ENCODE measurements around the gene UBE2J2. TPM values are rescaled to one million over a fixed set of nuclear protein-coding genes. Genes with fewer than 3 reads are reported as not detected.

UBE2J2 gene
- total RNA-seq, 3 donors from 2014 or later: 37.0 to 39.8 (median 37.4) TPM

DNA sequence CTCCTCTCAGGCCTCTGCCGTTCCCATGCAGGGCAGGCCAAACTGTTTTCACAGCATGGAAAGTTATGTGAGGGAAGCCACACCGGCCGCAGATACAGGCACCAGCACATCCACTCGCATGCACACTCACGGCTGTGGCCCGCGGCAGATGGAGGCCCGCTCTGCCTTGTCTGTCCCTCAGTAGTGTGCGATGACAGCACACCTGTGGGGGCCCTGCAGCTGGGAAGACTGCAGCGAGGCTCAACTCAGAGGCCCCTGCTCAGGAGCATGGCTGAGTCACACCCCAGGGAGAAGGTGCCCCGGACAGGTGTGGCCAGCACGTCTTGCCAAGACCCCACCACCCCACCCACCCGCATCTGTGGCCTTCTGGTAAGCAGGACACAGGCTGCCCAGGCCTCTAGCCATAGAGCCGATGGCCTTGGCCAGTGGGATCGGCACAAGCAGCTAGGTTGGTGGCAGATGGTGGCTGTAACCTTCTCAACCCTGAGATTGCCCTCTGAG lies 1.3 kb upstream of the UBE2J2 start:
- intact Hi-C loops (cut with DNase I; ENCODE audit: low total_unique reads): no loop called here

DNA sequence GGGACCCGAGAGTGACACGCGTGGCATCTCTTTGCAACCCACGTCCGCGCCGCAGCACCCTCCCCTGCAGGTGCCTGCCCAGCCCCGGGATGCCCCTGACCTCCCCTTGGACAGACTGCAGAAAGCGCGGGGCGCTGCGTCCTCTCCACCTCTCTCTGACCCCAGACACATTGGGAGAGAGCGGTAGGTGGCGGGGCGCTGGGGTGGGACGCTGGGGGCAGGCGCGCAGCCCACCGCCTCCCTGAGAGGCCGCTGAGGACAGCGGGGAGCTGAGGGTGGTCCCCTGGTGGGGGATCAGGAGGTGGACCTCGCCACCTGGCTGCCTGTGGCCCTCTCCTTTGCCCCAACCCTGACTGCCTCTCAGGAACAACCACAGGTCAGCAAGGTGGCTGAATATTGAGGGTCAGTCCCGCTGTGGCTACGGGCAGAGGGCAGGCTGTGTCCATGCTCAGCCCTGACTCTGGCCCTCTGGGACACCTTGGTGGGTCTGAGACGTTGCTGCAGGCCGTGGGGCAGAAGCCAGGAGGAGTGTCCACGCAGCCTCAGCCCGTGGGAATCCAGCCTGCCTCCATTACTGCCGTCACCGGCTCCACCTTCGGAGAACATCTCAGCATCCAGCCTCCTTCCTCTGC lies 761 bp upstream of the UBE2J2 start:
- Histone ChIP-seq H3K27me3 (no peaks in the 10 kb centered on the region), H3K4me3 (peak overlapping the region; percentile 71 to 88 (median 75)), H3K27ac (peak overlapping the region; percentile 81 to 84), H3K36me3 (no peaks in the 10 kb centered on the region), H3K4me1 (peaks cover 13 to 22% of the 10 kb centered on the region in 2 donors), H3K9me3 (no peaks in the 10 kb centered on the region)
- no peak for DNase-seq (ENCODE audit: low spot score in 2 of 2)
- no peak for TF ChIP-seq POLR2AphosphoS5 (IDR thresholded peaks at IDR 0.05)
- no peak for TF ChIP-seq POLR2A (IDR thresholded peaks at IDR 0.05)
- TF ChIP-seq, protein P1, sequence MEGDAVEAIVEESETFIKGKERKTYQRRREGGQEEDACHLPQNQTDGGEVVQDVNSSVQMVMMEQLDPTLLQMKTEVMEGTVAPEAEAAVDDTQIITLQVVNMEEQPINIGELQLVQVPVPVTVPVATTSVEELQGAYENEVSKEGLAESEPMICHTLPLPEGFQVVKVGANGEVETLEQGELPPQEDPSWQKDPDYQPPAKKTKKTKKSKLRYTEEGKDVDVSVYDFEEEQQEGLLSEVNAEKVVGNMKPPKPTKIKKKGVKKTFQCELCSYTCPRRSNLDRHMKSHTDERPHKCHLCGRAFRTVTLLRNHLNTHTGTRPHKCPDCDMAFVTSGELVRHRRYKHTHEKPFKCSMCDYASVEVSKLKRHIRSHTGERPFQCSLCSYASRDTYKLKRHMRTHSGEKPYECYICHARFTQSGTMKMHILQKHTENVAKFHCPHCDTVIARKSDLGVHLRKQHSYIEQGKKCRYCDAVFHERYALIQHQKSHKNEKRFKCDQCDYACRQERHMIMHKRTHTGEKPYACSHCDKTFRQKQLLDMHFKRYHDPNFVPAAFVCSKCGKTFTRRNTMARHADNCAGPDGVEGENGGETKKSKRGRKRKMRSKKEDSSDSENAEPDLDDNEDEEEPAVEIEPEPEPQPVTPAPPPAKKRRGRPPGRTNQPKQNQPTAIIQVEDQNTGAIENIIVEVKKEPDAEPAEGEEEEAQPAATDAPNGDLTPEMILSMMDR (IDR thresholded peaks at IDR 0.05): no peak
- intact Hi-C loops (cut with DNase I; ENCODE audit: low total_unique reads): no loop called here

More for the DNA sequence above, 1.3 kb upstream of the UBE2J2 start:
- peaks cover 13 to 22% of the 10 kb centered on the region in 2 donors for H3K4me1 ChIP-seq
- H3K4me3 ChIP-seq: peak overlapping the region in 2 of 3 donors; percentile 75 to 88
- TF ChIP-seq POLR2A (IDR thresholded peaks at IDR 0.05) (no peak), POLR2AphosphoS5 (IDR thresholded peaks at IDR 0.05) (no peak)
- TF ChIP-seq, protein P1 (IDR thresholded peaks at IDR 0.05): no peak
- no peaks in the 10 kb centered on the region for H3K36me3 ChIP-seq
- no peak overlapping the region for H3K27ac ChIP-seq
- no peaks in the 10 kb centered on the region for H3K27me3 ChIP-seq
- no peaks in the 10 kb centered on the region for H3K9me3 ChIP-seq
- DNase-seq (ENCODE audit: low spot score in 2 of 2): no peak

DNA sequence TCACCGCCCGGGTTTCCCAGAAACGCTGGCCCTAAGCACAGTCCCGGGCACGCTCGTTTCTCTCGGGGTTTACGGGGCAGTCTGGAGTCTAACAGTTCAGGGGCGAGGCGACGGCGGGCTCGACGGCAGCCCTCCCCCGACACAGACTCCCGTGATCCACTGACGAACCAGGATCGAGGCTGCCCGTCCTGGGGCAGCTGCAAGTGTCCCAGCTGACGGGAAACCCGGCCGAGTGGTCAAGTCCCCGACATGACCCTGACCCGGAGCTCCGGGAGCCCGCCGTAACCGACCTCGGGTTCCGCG lies 494 bp downstream of the UBE2J2 start:
- H3K9me3 ChIP-seq: no peaks in the 10 kb centered on the region
- no peaks in the 10 kb centered on the region for H3K27me3 ChIP-seq
- intact Hi-C loops (cut with DNase I; ENCODE audit: low total_unique reads): no loop called here
- no peak for DNase-seq (ENCODE audit: low spot score in 2 of 2)
- TF ChIP-seq, protein P1 (IDR thresholded peaks at IDR 0.05): no peak
- TF ChIP-seq POLR2AphosphoS5 (IDR thresholded peaks at IDR 0.05): no peak
- peak overlapping the region; percentile 81 to 84 for H3K27ac ChIP-seq
- H3K4me3 ChIP-seq: peak overlapping the region; percentile 71 to 88 (median 75)
- H3K4me1 ChIP-seq: peaks cover 13 to 22% of the 10 kb centered on the region in 2 donors
- H3K36me3 ChIP-seq: no peaks in the 10 kb centered on the region

DNA sequence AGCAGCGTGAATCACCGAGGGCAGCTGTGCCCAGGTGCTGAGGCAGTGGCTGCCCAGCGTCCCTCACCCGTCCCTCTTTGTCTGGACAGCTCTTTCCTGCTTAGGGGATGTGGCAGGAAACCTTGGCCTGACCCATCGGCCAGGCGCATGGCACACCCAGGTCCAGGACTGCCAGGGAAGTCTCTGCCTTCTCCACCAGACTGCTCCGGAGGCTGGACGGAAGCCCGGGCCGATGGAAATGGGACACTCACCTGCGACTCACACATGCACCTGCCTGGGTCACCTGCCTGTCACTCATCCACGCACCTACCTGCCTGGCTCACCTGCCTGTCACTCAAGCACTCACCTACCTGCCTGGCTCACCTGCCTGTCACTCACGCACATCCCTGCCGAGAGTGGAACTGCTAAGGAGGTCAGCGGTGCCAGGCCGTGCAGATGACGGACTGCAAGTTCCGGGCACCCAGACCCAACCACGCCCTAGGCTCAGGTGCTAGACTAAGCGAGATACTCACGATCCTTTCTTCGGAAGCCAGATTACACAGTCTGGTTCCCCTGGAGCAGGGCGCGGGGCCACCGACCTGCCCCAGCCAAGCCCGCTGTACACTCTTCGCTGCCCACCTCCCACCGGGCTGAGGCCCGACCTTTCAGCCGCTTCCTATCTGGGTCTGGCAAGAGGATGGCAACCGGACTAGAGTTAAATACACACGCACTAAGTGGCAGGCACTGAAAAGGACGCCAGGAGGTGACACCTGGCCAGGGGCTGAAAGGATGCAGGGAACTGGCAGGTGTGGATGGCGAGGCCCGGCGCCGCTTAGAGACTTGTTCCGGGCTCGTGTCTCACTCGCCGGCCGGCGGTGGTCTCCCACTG lies 1.1 kb downstream of the UBE2J2 start:
- DNase-seq (ENCODE audit: low spot score in 2 of 2): peak; percentile 60 to 72
- Histone ChIP-seq H3K27me3 (no peaks in the 10 kb centered on the region), H3K4me1 (peaks cover 13 to 22% of the 10 kb centered on the region in 2 donors), H3K36me3 (no peaks in the 10 kb centered on the region), H3K9me3 (no peaks in the 10 kb centered on the region), H3K27ac (peak overlapping the region; percentile 81 to 84), H3K4me3 (peak overlapping the region; percentile 71 to 88 (median 75))
- TF ChIP-seq, protein P1 (IDR thresholded peaks at IDR 0.05): no peak
- TF ChIP-seq POLR2A (IDR thresholded peaks at IDR 0.05) (no peak), POLR2AphosphoS5 (IDR thresholded peaks at IDR 0.05) (no peak)
- intact Hi-C loops (cut with DNase I; ENCODE audit: low total_unique reads): no loop called here

DNA sequence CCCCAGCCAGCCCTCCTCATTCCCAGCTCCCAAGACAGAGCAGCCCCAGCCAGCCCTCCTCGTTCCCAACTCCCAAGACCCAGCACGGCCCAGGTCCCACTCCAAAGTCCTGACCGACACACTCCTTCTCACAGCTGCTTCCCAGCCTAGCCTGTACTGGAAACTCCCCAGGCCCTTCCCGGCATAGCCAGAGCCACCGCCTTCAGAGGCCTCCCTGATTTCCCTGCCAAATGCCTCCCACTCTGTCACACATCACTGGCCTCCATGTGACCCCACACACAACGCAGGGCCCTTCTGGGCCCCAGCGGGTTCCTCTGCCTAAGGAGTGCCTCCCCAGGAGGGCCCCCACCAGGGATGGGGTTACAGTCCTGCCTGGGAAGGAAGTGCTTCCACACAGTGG lies 2.8 kb downstream of the UBE2J2 start:
- Histone ChIP-seq H3K27ac (peak overlapping the region in 1 of 2 donors; percentile 38), H3K4me3 (peak overlapping the region in 1 of 3 donors; percentile 52), H3K9me3 (no peaks in the 10 kb centered on the region), H3K36me3 (no peaks in the 10 kb centered on the region), H3K4me1 (peaks cover 13 to 22% of the 10 kb centered on the region in 2 donors), H3K27me3 (no peaks in the 10 kb centered on the region)
- intact Hi-C loops (cut with DNase I; ENCODE audit: low total_unique reads): no loop called here
- TF ChIP-seq POLR2A (IDR thresholded peaks at IDR 0.05) (no peak), POLR2AphosphoS5 (IDR thresholded peaks at IDR 0.05) (no peak)
- TF ChIP-seq, protein P1 (IDR thresholded peaks at IDR 0.05): no peak
- no peak for DNase-seq (ENCODE audit: low spot score in 2 of 2)
